Measurements from ENCODE around the gene HOTAIR. TPM values are rescaled to one million over a fixed set of nuclear protein-coding genes. Genes with fewer than 3 reads are reported as not detected.

The HOTAIR gene
- polyA plus RNA-seq, 2 of the 4 experiments (the other 2 are of a cell fraction), result 0.67 to 0.71 TPM

DNA sequence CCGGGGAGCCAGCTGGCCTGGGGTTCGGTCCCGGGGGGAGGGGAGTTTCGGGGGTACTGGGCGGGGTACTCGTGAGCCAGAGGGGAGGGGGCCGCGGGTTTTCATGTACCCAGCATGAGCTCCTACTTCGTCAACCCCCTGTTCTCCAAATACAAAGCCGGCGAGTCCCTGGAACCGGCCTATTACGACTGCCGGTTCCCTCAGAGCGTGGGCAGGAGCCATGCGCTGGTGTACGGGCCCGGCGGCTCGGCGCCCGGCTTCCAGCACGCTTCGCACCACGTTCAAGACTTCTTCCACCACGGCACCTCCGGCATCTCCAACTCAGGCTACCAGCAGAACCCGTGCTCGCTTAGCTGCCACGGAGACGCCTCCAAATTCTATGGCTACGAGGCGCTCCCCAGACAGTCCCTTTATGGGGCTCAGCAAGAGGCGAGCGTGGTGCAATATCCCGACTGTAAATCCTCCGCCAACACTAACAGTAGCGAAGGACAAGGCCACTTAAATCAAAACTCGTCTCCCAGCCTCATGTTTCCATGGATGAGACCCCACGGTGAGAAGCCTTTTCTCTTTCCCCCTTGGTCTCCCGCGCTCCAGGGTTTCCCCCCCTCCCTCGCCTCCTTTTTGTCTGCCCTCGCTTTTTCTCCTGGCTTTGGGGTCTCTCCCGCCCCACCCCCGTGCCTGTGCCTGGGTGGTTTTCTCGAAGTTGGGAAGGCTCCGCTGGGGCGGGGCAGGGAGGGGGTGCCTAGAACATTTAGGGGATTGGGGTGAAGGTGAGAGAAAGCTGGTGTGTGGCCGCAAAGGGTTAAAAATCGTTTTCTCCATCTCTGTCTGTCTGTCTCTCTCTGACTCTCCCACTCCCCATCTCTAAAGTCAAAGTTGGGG, 34.7 kb upstream of the HOTAIR start:
- Histone ChIP-seq H3K9me3 (no peaks in the 10 kb centered on the region), H3K4me2 (peak overlapping the region; percentile 87), H3K4me1 (peaks cover 48% of the 10 kb centered on the region), H3K4me3 (peak overlapping the region; percentile 54), H3K27ac (peak overlapping the region; percentile 76 to 97)
- ChIA-PET POLR2A (interaction anchor here (0.7 to 2.3 kb wide), 14 partner anchors 8 to 210 kb away, joined by 3 to 40 read pairs (median 5); partner anchors contain the start of genes HOXC5, HOXC9 and SMUG1), CTCF (interaction anchor here (1.0 to 28.7 kb wide), 21 partner anchors 8 to 1818 kb away, joined by 3 to 1074 read pairs (median 5); partner anchors contain the start of genes HOXC10, HOXC13, HOXC4 and HOXC5)
- ATAC-seq, result peak; percentile 47 to 60; a peak in 5 of 6 replicates
- peak in 1 of 2 experiments; percentile 53 for DNase-seq (ENCODE audit: low read depth in 1 of 2, low spot score in 1 of 2)
- TF ChIP-seq BHLHE40 (IDR thresholded peaks at IDR 0.05; ENCODE audit: low read depth, low read length) (no peak), REST (IDR thresholded peaks at IDR 0.05) (no peak), FOSL2 (IDR thresholded peaks at IDR 0.05) (no peak), FOSL2 (CRISPR knock-in tag; IDR thresholded peaks at IDR 0.05) (no peak), EP300 (IDR thresholded peaks at IDR 0.05) (no peak), CEBPB (IDR thresholded peaks at IDR 0.05) (peak in 1 of 2 experiments; percentile 34; a peak in 1 of 4 replicates), PBX3 (IDR thresholded peaks at IDR 0.05) (no peak; the same call in 1 of the 2 replicates), FOXS1 (CRISPR knock-in tag; IDR thresholded peaks at IDR 0.05) (no peak), JUN (IDR thresholded peaks at IDR 0.05) (0 out of 5 replicates have a peak, but pooled peaks of 1 of the 2 experiments have one; percentile 20), MYC (IDR thresholded peaks at IDR 0.05; ENCODE audit: borderline replicate concordance, low read length) (0 out of 2 replicates have a peak, but pooled peaks have one; percentile 24), PHF8 (IDR thresholded peaks at IDR 0.05; ENCODE audit: borderline replicate concordance, low read depth) (no peak), MAFK (IDR thresholded peaks at IDR 0.05; ENCODE audit: partially characterized antibody) (no peak)
- TF ChIP-seq, protein P1, sequence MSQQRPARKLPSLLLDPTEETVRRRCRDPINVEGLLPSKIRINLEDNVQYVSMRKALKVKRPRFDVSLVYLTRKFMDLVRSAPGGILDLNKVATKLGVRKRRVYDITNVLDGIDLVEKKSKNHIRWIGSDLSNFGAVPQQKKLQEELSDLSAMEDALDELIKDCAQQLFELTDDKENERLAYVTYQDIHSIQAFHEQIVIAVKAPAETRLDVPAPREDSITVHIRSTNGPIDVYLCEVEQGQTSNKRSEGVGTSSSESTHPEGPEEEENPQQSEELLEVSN (IDR thresholded peaks at IDR 0.05; ENCODE audit: borderline replicate concordance, low read depth), result peak; percentile 82
- TF ChIP-seq, protein P2, sequence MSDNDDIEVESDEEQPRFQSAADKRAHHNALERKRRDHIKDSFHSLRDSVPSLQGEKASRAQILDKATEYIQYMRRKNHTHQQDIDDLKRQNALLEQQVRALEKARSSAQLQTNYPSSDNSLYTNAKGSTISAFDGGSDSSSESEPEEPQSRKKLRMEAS (IDR thresholded peaks at IDR 0.05), result peak; percentile 71; the same call in 1 of the 2 replicates
- TF ChIP-seq, protein P3, sequence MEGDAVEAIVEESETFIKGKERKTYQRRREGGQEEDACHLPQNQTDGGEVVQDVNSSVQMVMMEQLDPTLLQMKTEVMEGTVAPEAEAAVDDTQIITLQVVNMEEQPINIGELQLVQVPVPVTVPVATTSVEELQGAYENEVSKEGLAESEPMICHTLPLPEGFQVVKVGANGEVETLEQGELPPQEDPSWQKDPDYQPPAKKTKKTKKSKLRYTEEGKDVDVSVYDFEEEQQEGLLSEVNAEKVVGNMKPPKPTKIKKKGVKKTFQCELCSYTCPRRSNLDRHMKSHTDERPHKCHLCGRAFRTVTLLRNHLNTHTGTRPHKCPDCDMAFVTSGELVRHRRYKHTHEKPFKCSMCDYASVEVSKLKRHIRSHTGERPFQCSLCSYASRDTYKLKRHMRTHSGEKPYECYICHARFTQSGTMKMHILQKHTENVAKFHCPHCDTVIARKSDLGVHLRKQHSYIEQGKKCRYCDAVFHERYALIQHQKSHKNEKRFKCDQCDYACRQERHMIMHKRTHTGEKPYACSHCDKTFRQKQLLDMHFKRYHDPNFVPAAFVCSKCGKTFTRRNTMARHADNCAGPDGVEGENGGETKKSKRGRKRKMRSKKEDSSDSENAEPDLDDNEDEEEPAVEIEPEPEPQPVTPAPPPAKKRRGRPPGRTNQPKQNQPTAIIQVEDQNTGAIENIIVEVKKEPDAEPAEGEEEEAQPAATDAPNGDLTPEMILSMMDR (IDR thresholded peaks at IDR 0.05), result no peak; the same call in 2 of the 3 replicates
- FAIRE-seq, result no peak
- 15% methylated on average over 42 of the region's 51 CpGs for whole genome bisulfite sequencing (ENCODE audit: missing lambda C conversion rate)

- ChIA-PET POLR2A (interaction anchor here (1.0 to 2.3 kb wide), 6 partner anchors 9 to 193 kb away, joined by 3 to 40 read pairs (median 4); partner anchors contain the start of gene HOXC5), CTCF (interaction anchor here (0.5 to 28.7 kb wide), 20 partner anchors 9 to 351 kb away, joined by 3 to 1074 read pairs (median 4); partner anchors contain the start of genes HOXC10, HOXC13, HOXC4 and HOXC5)
- ATAC-seq, result no peak
- Histone ChIP-seq H3K4me3 (no peak overlapping the region; the same call in 2 of the 3 replicates), H3K4me2 (peak overlapping the region; percentile 87), H3K4me1 (peaks cover 37% of the 10 kb centered on the region), H3K27ac (peak overlapping the region in 1 of 2 experiments; percentile 97; a peak in 3 of 6 replicates), H3K9me3 (no peaks in the 10 kb centered on the region)
- DNase-seq (ENCODE audit: low read depth in 1 of 2, low spot score in 1 of 2), result no peak
- 100% methylated on average over 2 of the region's 2 CpGs for WGBS (ENCODE audit: missing lambda C conversion rate)
- FAIRE-seq, result no peak
- TF ChIP-seq CHD2 (IDR thresholded peaks at IDR 0.05; ENCODE audit: low read length, partially characterized antibody), result no peak
- no peak for TF ChIP-seq ZC3H11A (IDR thresholded peaks at IDR 0.05)
- no peak for TF ChIP-seq MAFK (IDR thresholded peaks at IDR 0.05; ENCODE audit: partially characterized antibody)
- TF ChIP-seq EHMT2 (IDR thresholded peaks at IDR 0.05; ENCODE audit: low read depth), result no peak
- TF ChIP-seq, protein P1 (IDR thresholded peaks at IDR 0.05; ENCODE audit: borderline replicate concordance, low read depth), result no peak
- TF ChIP-seq CBX8 (IDR thresholded peaks at IDR 0.05), result no peak
- no peak for TF ChIP-seq GATA3 (IDR thresholded peaks at IDR 0.05; ENCODE audit: borderline replicate concordance)
- no peak for TF ChIP-seq RCOR1 (IDR thresholded peaks at IDR 0.05; ENCODE audit: low read depth, low read length)
Measured at GRCh38 chr12:54008260-54008552, 33.5 kb upstream of the HOTAIR start.

All from A549 (cell line).